Lung (tissue), 12 donors: ENCODE measurements around the gene TBC1D9B. TPM values are rescaled to one million over a fixed set of nuclear protein-coding genes. Genes with fewer than 3 reads are reported as not detected.

Source experiments
- ATAC-seq: fragments of 200-7000 bp; cut with Tn5 transposase; one replicate; pipeline ENCODE4 v1.9.1; 2020; ENCODE audit warnings: moderate number of reproducible peaks; ENCODE audit not compliant: insufficient read depth, low FRiP score
- DNase-seq, 3 donors: peaks; one replicate each; pipeline ENCODE4 v3.0.0-alpha.2; 2013 to 2017
- H3K27ac ChIP-seq, 2 donors: one replicate each; pipeline ENCODE4 v1.5.1; 2013; ENCODE audit warnings: mild to moderate bottlenecking in 2 of 2, moderate library complexity in 2 of 2, control low read depth in 1 of 2, inconsistent platforms in 1 of 2, low read depth in 1 of 2, low read length in 1 of 2
- H3K27me3 ChIP-seq, 3 donors: one replicate each; pipeline ENCODE4 v1.5.1; 2013; ENCODE audit warnings: low read length in 2 of 3; ENCODE audit not compliant: control insufficient read depth in 3 of 3, insufficient read depth in 3 of 3
- H3K36me3 ChIP-seq, 4 donors: one replicate each; pipeline ENCODE4 v1.5.1; 2013; ENCODE audit warnings: low read length in 4 of 4, mild to moderate bottlenecking in 1 of 4, moderate library complexity in 1 of 4; ENCODE audit not compliant: control insufficient read depth in 4 of 4, insufficient read depth in 4 of 4
- H3K4me1 ChIP-seq, 5 donors: one replicate each; pipeline ENCODE4 v1.5.1; 2013; ENCODE audit warnings: low read length in 5 of 5, mild to moderate bottlenecking in 2 of 5, moderate library complexity in 1 of 5; ENCODE audit not compliant: control insufficient read depth in 5 of 5, insufficient read depth in 5 of 5
- H3K4me3 ChIP-seq: one replicate; pipeline ENCODE4 v1.5.1; 2013; ENCODE audit warnings: mild to moderate bottlenecking, control low read depth, moderate library complexity
- H3K9ac ChIP-seq, 2 donors: one replicate each; pipeline ENCODE4 v1.5.1; 2013; ENCODE audit warnings: low read length in 2 of 2, control low read depth in 1 of 2; ENCODE audit not compliant: insufficient read depth in 1 of 2
- H3K9me3 ChIP-seq, 4 donors: one replicate each; pipeline ENCODE4 v1.5.1; 2013; ENCODE audit warnings: low read length in 3 of 4, mild to moderate bottlenecking in 1 of 4, moderate library complexity in 1 of 4; ENCODE audit not compliant: control insufficient read depth in 4 of 4, insufficient read depth in 3 of 4
- WGBS, 2 donors: extraction: QIAGEN DNeasy Blood & Tissue Kit; methylation state at CpG; one replicate each; pipeline ENCODE4 v1.1.7; 2013; 5-methylcytosine and 5-hydroxymethylcytosine counted together
- polyA plus RNA-seq, 2 donors: library from polyadenylated mRNA; stranded (reverse); fragments of 200-250 nt; gene quantifications; one replicate each; pipeline ENCODE4 v1.2.1, GENCODE V29; 2013
- total RNA-seq, 2 donors: library from RNA; depleted of rRNA in 1 of 2; stranded (reverse); fragments of >200 nt in 1 of 2; gene quantifications; one replicate each; pipeline ENCODE4 v1.2.1, GENCODE V29; 2014 to 2021
- TF ChIP-seq, protein P1 (sequence below): IDR thresholded peaks from 2 replicates; pipeline ENCODE4 v1.5.1; 2012; ENCODE audit warnings: mild to moderate bottlenecking; ENCODE audit errors: control extremely low read depth, extremely low read depth
- donor health status: control.
- donor health status: control.
- donor health status: Bipolar disorder and iron deficiency.
- donor health status: healthy.
- donor health status: DM: yes; HTN: yes; CAD: no.

Gene TBC1D9B
- total and polyA plus RNA-seq, 4 donors: 55.9 to 129 (median 66.6) TPM

DNA sequence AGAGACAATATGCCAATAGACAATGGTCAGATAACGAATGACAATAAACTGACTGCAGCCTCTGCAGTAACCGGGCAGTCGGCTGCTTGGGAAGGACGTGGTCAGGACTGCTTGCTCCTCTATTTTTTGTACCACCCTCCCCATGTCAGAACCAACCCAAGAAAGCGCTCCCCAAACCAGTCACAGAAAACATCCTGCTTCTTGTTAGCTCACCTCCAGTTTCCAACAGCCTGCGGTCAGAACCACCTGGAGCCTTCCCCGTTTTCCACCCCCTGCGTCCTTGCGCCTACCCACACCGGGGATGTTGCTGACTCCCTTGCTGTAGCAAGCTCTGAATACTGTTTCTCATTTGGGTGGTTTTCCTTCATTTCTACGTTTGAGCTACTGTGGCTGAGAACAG, 47.4 kb downstream of the TBC1D9B start:
- Histone ChIP-seq H3K27ac (no peak overlapping the region), H3K9me3 (peaks cover 0 to 2% (median 0%) of the 10 kb centered on the region in 4 donors), H3K36me3 (peaks cover 9 to 31% (median 28%) of the 10 kb centered on the region in 4 donors), H3K4me1 (no peaks in the 10 kb centered on the region), H3K9ac (no peak overlapping the region), H3K4me3 (no peak overlapping the region), H3K27me3 (no peaks in the 10 kb centered on the region)
- WGBS, 2 donors: 79 to 81% methylated on average over 11 of the region's 11 CpGs
- DNase-seq (no peak), ATAC-seq (no peak)
- TF ChIP-seq, protein P1, sequence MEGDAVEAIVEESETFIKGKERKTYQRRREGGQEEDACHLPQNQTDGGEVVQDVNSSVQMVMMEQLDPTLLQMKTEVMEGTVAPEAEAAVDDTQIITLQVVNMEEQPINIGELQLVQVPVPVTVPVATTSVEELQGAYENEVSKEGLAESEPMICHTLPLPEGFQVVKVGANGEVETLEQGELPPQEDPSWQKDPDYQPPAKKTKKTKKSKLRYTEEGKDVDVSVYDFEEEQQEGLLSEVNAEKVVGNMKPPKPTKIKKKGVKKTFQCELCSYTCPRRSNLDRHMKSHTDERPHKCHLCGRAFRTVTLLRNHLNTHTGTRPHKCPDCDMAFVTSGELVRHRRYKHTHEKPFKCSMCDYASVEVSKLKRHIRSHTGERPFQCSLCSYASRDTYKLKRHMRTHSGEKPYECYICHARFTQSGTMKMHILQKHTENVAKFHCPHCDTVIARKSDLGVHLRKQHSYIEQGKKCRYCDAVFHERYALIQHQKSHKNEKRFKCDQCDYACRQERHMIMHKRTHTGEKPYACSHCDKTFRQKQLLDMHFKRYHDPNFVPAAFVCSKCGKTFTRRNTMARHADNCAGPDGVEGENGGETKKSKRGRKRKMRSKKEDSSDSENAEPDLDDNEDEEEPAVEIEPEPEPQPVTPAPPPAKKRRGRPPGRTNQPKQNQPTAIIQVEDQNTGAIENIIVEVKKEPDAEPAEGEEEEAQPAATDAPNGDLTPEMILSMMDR: no peak

DNA sequence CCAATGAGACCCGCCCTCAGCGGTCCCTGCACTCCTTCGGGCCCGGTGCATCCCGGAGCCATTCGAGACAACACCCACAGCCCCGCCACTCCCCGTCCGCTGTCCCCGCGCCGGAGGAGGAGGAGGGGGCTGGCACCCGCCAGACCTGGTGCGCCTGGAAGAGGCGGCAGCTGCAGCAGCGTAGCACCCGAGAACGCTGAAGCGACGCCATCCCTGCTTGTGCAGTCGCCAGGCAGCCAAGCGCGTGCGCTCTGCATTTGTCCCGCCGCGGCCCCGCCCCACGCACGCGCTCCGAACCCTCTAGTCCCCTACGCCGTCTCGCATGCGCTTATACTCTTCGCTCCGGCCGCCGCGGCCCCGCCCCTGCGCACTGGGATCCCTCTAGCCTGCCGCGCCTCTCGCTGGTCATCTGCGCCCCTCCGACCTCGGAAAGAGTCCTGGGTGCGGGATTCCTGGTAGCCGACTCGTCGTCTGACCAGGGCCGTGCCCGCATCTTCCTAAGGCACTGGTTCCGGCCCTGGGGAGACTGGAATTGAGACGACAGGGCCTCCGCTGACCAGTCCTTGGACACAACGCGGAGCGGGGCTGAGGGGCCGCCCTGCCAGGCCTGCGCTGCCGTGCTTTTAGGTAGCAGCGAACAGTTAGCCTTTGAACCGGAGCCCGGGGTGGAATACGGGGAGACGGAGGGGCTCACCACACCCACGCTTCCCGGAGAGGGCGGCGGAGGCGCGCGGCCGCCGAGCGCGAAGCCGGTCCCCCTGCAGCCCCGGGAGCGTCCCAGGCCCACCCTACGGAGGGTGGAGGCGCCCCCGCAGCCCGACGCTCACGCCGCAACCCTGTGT, 48.9 kb downstream of the TBC1D9B start, which contains the start of gene MRNIP:
Gene MRNIP, minus strand, starts transcription at position 232 of the 842 bp plus-strand sequence. Its CDS starts 21 bp downstream, at position 211.
- Histone ChIP-seq H3K9ac (peak within 1 kb of the TSS; percentile 46 to 55), H3K36me3 (peaks cover 5 to 20% (median 17%) of the 10 kb centered on the region in 4 donors), H3K9me3 (peaks cover 0 to 2% (median 0%) of the 10 kb centered on the region in 4 donors), H3K27ac (peak within 1 kb of the TSS; percentile 86 to 89), H3K4me3 (peak within 1 kb of the TSS; percentile 63), H3K27me3 (no peaks in the 10 kb centered on the region), H3K4me1 (no peaks in the 10 kb centered on the region)
- ATAC-seq (peak; percentile 99), DNase-seq (peak; percentile 96 to 97 (median 96))
- WGBS, 2 donors: 0% methylated on average over 90 of the region's 90 CpGs
- TF ChIP-seq, protein P1: peak; percentile 10

DNA sequence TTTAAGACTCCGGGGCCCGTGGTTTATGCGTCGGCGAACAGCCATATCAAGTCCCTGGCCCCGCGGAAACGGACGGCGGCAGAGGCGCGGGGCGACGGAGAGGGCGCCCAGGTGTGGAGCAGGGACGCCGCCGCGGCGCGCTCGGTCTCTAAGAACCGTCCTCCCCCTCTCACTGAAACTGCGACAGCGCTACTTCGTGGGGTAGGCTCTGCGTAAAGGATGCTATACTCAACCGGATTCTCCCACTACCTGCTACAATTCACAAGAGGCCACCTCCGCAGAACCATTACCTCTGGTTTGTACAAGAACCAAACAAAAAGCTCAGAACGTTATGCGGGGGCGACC, 49.5 kb downstream of the TBC1D9B start:
- peak overlapping the region; percentile 46 to 53 for H3K9ac ChIP-seq
- H3K4me3 ChIP-seq: peak overlapping the region; percentile 63
- DNase-seq: peak in 2 of 3 donors; percentile 25 to 39
- peak overlapping the region; percentile 47 to 86 for H3K27ac ChIP-seq
- H3K27me3 ChIP-seq: no peaks in the 10 kb centered on the region
- peaks cover 0 to 2% (median 0%) of the 10 kb centered on the region in 4 donors for H3K9me3 ChIP-seq
- WGBS, 2 donors: 0 to 1% methylated on average over 32 of the region's 32 CpGs
- H3K4me1 ChIP-seq: no peaks in the 10 kb centered on the region
- H3K36me3 ChIP-seq: peaks cover 5 to 16% (median 12%) of the 10 kb centered on the region in 4 donors
- ATAC-seq: peak; percentile 19
- TF ChIP-seq, protein P1: no peak
